ENCODE results near the gene VIT. TPM values are rescaled to one million over a fixed set of nuclear protein-coding genes. Genes with fewer than 3 reads are reported as not detected.

Gene VIT
- total RNA-seq, 5 donors from 2014 or later (not counting 1 experiment from before 2014, with no cell fraction given): 0.14 TPM; not detected in 4

- H3K27ac Mint-ChIP-seq: no peak overlapping the region
- no peaks in the 10 kb centered on the region for H3K9me3 ChIP-seq
- no peaks in the 10 kb centered on the region for H3K27me3 ChIP-seq (replicated peaks in 1 of 2; ENCODE audit: control insufficient read depth in 2 of 2, extremely low read depth in 1 of 2, insufficient read depth in 2 of 2, low read length in 1 of 2)
- H3K27me3 Mint-ChIP-seq: no peaks in the 10 kb centered on the region
- no peaks in the 10 kb centered on the region for H3K36me3 ChIP-seq (ENCODE audit: control insufficient read depth in 2 of 2, extremely low read depth in 1 of 2, insufficient read depth in 1 of 2, low read length in 1 of 2)
- ChIA-PET CTCF (interaction anchor here in 1 of 2 donors (1.2 kb wide), 1 partner anchor 42 kb away, joined by 3 read pairs; no protein-coding TSS in a partner anchor), POLR2A (no interaction called here)
- H3K4me1 ChIP-seq (ENCODE audit: control insufficient read depth in 1 of 2, extremely low read depth in 1 of 2, insufficient read depth in 2 of 2, low read length in 2 of 2): no peaks in the 10 kb centered on the region
- no peaks in the 10 kb centered on the region for H3K9me3 Mint-ChIP-seq
- H3K4me3 ChIP-seq (ENCODE audit: control insufficient read depth in 1 of 2, extremely low read depth in 1 of 2, low read length in 1 of 2): no peak overlapping the region
- DNase-seq: no peak
- H3K4me1 Mint-ChIP-seq: no peaks in the 10 kb centered on the region
- no peak for ATAC-seq (replicated peaks in 1 of 4)
- H3K27ac ChIP-seq (ENCODE audit: low read length): no peak overlapping the region
- no peak overlapping the region for H3K4me3 Mint-ChIP-seq
- H3K36me3 Mint-ChIP-seq: no peaks in the 10 kb centered on the region
- no CpG with 5 or more reads among the region's 1 CpG for WGBS (ENCODE audit: insufficient coverage)
Observed at GRCh38 chr2:36658277-36658748, 38.2 kb upstream of the VIT start.

DNA sequence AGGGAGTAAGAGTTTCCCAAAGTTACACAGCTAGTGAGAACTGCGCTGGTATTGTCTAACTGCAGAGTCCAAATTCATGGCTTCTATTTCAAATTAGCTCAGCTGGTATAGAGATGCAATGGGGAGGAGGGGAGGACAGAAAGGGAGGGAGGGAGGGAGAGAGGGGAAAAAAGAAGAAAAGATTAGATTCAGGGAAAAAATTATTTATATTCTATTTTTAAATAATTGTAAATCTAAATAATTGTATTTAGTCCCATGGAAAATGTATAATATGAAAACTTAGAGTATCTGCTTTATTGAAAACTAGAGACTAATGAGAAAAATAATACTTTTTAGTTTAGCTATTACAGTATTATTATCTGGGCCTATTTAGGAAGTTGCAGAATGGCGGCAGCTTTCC, 37.3 kb upstream of the VIT start:
- H3K27me3 ChIP-seq (replicated peaks in 1 of 2; ENCODE audit: control insufficient read depth in 2 of 2, extremely low read depth in 1 of 2, insufficient read depth in 2 of 2, low read length in 1 of 2): peaks cover 0 to 2% of the 10 kb centered on the region in 2 experiments
- Mint-ChIP-seq H3K27me3 (no peaks in the 10 kb centered on the region), H3K4me3 (no peak overlapping the region), H3K27ac (no peak overlapping the region), H3K9me3 (no peaks in the 10 kb centered on the region), H3K36me3 (no peaks in the 10 kb centered on the region), H3K4me1 (no peaks in the 10 kb centered on the region)
- WGBS (ENCODE audit: insufficient coverage): 100% methylated on average over 2 of the region's 2 CpGs
- no peaks in the 10 kb centered on the region for H3K4me1 ChIP-seq (ENCODE audit: control insufficient read depth in 1 of 2, extremely low read depth in 1 of 2, insufficient read depth in 2 of 2, low read length in 2 of 2)
- no peak overlapping the region for H3K27ac ChIP-seq (ENCODE audit: low read length)
- H3K9me3 ChIP-seq: no peaks in the 10 kb centered on the region
- DNase-seq (no peak), ATAC-seq (replicated peaks in 1 of 4) (no peak)
- ChIA-PET CTCF (interaction anchor here in 1 of 2 donors (0.6 to 1.2 kb wide), 2 partner anchors 41 to 1814 kb away, joined by 3 to 4 read pairs; no protein-coding TSS in a partner anchor), POLR2A (no interaction called here)
- no peak overlapping the region for H3K4me3 ChIP-seq (ENCODE audit: control insufficient read depth in 1 of 2, extremely low read depth in 1 of 2, low read length in 1 of 2)
- no peaks in the 10 kb centered on the region for H3K36me3 ChIP-seq (ENCODE audit: control insufficient read depth in 2 of 2, extremely low read depth in 1 of 2, insufficient read depth in 1 of 2, low read length in 1 of 2)

- Histone ChIP-seq H3K4me1 (ENCODE audit: control insufficient read depth in 1 of 2, extremely low read depth in 1 of 2, insufficient read depth in 2 of 2, low read length in 2 of 2) (no peaks in the 10 kb centered on the region), H3K9me3 (no peaks in the 10 kb centered on the region), H3K4me3 (ENCODE audit: control insufficient read depth in 1 of 2, extremely low read depth in 1 of 2, low read length in 1 of 2) (no peak overlapping the region), H3K36me3 (ENCODE audit: control insufficient read depth in 2 of 2, extremely low read depth in 1 of 2, insufficient read depth in 1 of 2, low read length in 1 of 2) (no peaks in the 10 kb centered on the region), H3K27ac (ENCODE audit: low read length) (no peak overlapping the region), H3K27me3 (replicated peaks in 1 of 2; ENCODE audit: control insufficient read depth in 2 of 2, extremely low read depth in 1 of 2, insufficient read depth in 2 of 2, low read length in 1 of 2) (peaks cover 0 to 2% of the 10 kb centered on the region in 2 experiments)
- Mint-ChIP-seq H3K36me3 (no peaks in the 10 kb centered on the region), H3K27me3 (no peaks in the 10 kb centered on the region), H3K4me1 (no peaks in the 10 kb centered on the region), H3K4me3 (no peak overlapping the region), H3K9me3 (no peaks in the 10 kb centered on the region), H3K27ac (no peak overlapping the region)
- no peak for DNase-seq
- CTCF ChIA-PET: no interaction called here
- POLR2A ChIA-PET: no interaction called here
- ATAC-seq (replicated peaks in 1 of 4): no peak
Observed at GRCh38 chr2:36659872-36660312, 36.6 kb upstream of the VIT start.

GRCh38 chr2:36662638-36663037, 33.9 kb upstream of the VIT start:
- no peaks in the 10 kb centered on the region for H3K36me3 ChIP-seq (ENCODE audit: control insufficient read depth in 2 of 2, extremely low read depth in 1 of 2, insufficient read depth in 1 of 2, low read length in 1 of 2)
- H3K9me3 ChIP-seq: no peaks in the 10 kb centered on the region
- Mint-ChIP-seq H3K27me3 (peaks cover 4 to 5% of the 10 kb centered on the region in 2 donors), H3K27ac (no peak overlapping the region), H3K4me3 (no peak overlapping the region), H3K36me3 (no peaks in the 10 kb centered on the region), H3K9me3 (no peaks in the 10 kb centered on the region), H3K4me1 (no peaks in the 10 kb centered on the region)
- ChIA-PET CTCF (interaction anchor here in 1 of 2 donors (0.7 kb wide), 1 partner anchor 1346 kb away, joined by 4 read pairs; no protein-coding TSS in a partner anchor), POLR2A (no interaction called here)
- no peak for ATAC-seq (replicated peaks in 1 of 4)
- WGBS (ENCODE audit: insufficient coverage): 78% methylated on average over 4 of the region's 8 CpGs
- H3K27me3 ChIP-seq (replicated peaks in 1 of 2; ENCODE audit: control insufficient read depth in 2 of 2, extremely low read depth in 1 of 2, insufficient read depth in 2 of 2, low read length in 1 of 2): peaks cover 0 to 2% of the 10 kb centered on the region in 2 experiments
- DNase-seq: no peak
- H3K4me3 ChIP-seq (ENCODE audit: control insufficient read depth in 1 of 2, extremely low read depth in 1 of 2, low read length in 1 of 2): no peak overlapping the region
- H3K27ac ChIP-seq (ENCODE audit: low read length): no peak overlapping the region
- no peaks in the 10 kb centered on the region for H3K4me1 ChIP-seq (ENCODE audit: control insufficient read depth in 1 of 2, extremely low read depth in 1 of 2, insufficient read depth in 2 of 2, low read length in 2 of 2)

DNA sequence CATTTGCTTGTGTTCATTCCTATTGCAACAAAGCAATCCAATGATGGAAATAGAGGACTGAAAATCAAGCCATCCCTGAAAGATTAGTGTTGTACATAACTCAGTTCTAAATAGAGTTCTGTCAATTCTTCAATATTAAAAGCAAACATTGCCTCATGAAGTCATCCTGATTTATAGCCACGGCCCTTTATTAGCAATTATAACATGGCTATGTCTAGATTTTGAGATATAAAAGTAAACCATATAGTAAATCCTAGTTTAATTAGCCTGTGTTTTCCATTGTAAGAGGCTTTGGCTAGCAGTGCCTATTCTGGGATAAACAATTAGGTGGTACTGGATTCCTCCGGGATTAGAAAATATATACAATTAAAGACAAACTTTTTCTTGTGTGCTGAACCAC, 33.2 kb upstream of the VIT start:
- H3K4me3 Mint-ChIP-seq: no peak overlapping the region
- peaks cover 7 to 9% of the 10 kb centered on the region in 2 donors for H3K27me3 Mint-ChIP-seq
- H3K27ac Mint-ChIP-seq: no peak overlapping the region
- DNase-seq (no peak), ATAC-seq (replicated peaks in 1 of 4) (no peak)
- Histone ChIP-seq H3K4me3 (ENCODE audit: control insufficient read depth in 1 of 2, extremely low read depth in 1 of 2, low read length in 1 of 2) (no peak overlapping the region), H3K36me3 (ENCODE audit: control insufficient read depth in 2 of 2, extremely low read depth in 1 of 2, insufficient read depth in 1 of 2, low read length in 1 of 2) (no peaks in the 10 kb centered on the region), H3K9me3 (no peaks in the 10 kb centered on the region), H3K27me3 (replicated peaks in 1 of 2; ENCODE audit: control insufficient read depth in 2 of 2, extremely low read depth in 1 of 2, insufficient read depth in 2 of 2, low read length in 1 of 2) (peaks cover 0 to 6% of the 10 kb centered on the region in 2 experiments), H3K4me1 (ENCODE audit: control insufficient read depth in 1 of 2, extremely low read depth in 1 of 2, insufficient read depth in 2 of 2, low read length in 2 of 2) (no peaks in the 10 kb centered on the region), H3K27ac (ENCODE audit: low read length) (no peak overlapping the region)
- no peaks in the 10 kb centered on the region for H3K9me3 Mint-ChIP-seq
- H3K36me3 Mint-ChIP-seq: no peaks in the 10 kb centered on the region
- ChIA-PET CTCF (no interaction called here), POLR2A (no interaction called here)
- no CpG with 5 or more reads among the region's 2 CpGs for WGBS (ENCODE audit: insufficient coverage)
- H3K4me1 Mint-ChIP-seq: no peaks in the 10 kb centered on the region

GRCh38 chr2:36663851-36664695, 32.4 kb upstream of the VIT start:
- DNase-seq: peak in 4 of 35 experiments; percentile 2 to 57 (median 4)
- ATAC-seq (replicated peaks in 1 of 4): peak in 3 of 4 experiments; percentile 44 to 60 (median 50)

More at GRCh38 chr2:36663851-36664695, 32.4 kb upstream of the VIT start:
- no peaks in the 10 kb centered on the region for H3K9me3 Mint-ChIP-seq
- no peaks in the 10 kb centered on the region for H3K36me3 ChIP-seq (ENCODE audit: control insufficient read depth in 2 of 2, extremely low read depth in 1 of 2, insufficient read depth in 1 of 2, low read length in 1 of 2)
- H3K4me1 Mint-ChIP-seq: no peaks in the 10 kb centered on the region
- peaks cover 7 to 9% of the 10 kb centered on the region in 2 donors for H3K27me3 Mint-ChIP-seq
- no peaks in the 10 kb centered on the region for H3K36me3 Mint-ChIP-seq
- H3K4me1 ChIP-seq (ENCODE audit: control insufficient read depth in 1 of 2, extremely low read depth in 1 of 2, insufficient read depth in 2 of 2, low read length in 2 of 2): no peaks in the 10 kb centered on the region
- no peak overlapping the region for H3K4me3 Mint-ChIP-seq
- POLR2A ChIA-PET: no interaction called here
- no peak overlapping the region for H3K27ac ChIP-seq (ENCODE audit: low read length)
- peaks cover 0 to 6% of the 10 kb centered on the region in 2 experiments for H3K27me3 ChIP-seq (replicated peaks in 1 of 2; ENCODE audit: control insufficient read depth in 2 of 2, extremely low read depth in 1 of 2, insufficient read depth in 2 of 2, low read length in 1 of 2)
- H3K9me3 ChIP-seq: no peaks in the 10 kb centered on the region
- CTCF ChIA-PET: interaction anchor here in 1 of 2 donors (0.6 to 1.4 kb wide), 5 partner anchors 18 to 311 kb away, joined by 3 to 4 read pairs (median 3); no protein-coding TSS in a partner anchor
- H3K4me3 ChIP-seq (ENCODE audit: control insufficient read depth in 1 of 2, extremely low read depth in 1 of 2, low read length in 1 of 2): no peak overlapping the region
- 97% methylated on average over 5 of the region's 12 CpGs for WGBS (ENCODE audit: insufficient coverage)
- H3K27ac Mint-ChIP-seq: no peak overlapping the region
